GM19395 (cell line): Measurements from ENCODE around the gene PPDPF.
"Not testable (repeated sequence)": the region's sequence is repeated elsewhere in the genome, so short reads cannot be mapped to it uniquely, and the experiment has no call there.

Source experiments
- ATAC-seq: cut with Tn5 transposase; IDR thresholded peaks from one replicate; pipeline ENCODE4 v1.9.1; 2021; ENCODE audit warnings: mild to moderate bottlenecking, moderate library complexity; ENCODE audit not compliant: unreplicated experiment

Gene PPDPF

DNA sequence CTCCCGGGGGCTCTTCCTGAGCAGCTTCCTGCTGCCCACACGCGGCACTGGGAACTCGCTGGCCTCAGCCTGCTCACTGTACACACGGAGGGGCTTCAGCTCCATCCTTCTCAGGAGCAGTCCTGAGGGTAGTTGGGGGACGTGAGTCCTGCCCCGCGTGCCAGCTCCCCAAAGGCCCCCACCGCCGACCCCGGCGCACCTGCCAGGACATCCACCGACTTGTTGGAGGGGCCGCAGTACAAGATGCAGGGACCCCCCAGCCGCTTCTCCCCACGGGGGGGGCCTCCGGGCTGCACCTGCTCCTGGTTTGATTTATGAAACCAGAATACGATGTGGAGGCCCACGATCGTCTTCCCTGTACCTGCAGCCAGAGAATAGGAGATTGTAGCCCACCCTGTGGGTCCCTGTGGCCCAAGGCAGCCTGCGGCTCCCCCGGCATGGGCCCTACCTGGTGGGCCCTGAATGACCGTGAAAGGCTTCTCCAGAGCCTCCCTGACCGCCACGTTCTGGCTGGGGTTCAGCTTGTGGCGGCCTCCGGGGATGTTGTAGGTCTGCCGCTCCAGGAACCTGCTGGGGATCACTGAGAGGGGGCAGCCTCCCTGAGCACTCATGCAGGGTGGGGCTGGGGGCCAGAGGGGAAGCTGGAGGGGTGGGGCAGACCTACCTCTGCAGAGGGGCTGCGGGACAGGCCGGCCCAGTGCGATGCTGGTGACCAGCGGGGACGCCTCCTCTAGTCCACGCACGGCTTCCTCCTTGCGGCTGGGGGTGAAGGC is 41.2 kb downstream of the PPDPF start:
- no peak for ATAC-seq

GRCh38 chr20:63562461-63563224 is 42.1 kb downstream of the PPDPF start:
- no peak for ATAC-seq

GRCh38 chr20:63563225-63563935 is 42.8 kb downstream of the PPDPF start:
- ATAC-seq: no peak

GRCh38 chr20:63564036-63564810 is 43.7 kb downstream of the PPDPF start:
- no peak for ATAC-seq

DNA sequence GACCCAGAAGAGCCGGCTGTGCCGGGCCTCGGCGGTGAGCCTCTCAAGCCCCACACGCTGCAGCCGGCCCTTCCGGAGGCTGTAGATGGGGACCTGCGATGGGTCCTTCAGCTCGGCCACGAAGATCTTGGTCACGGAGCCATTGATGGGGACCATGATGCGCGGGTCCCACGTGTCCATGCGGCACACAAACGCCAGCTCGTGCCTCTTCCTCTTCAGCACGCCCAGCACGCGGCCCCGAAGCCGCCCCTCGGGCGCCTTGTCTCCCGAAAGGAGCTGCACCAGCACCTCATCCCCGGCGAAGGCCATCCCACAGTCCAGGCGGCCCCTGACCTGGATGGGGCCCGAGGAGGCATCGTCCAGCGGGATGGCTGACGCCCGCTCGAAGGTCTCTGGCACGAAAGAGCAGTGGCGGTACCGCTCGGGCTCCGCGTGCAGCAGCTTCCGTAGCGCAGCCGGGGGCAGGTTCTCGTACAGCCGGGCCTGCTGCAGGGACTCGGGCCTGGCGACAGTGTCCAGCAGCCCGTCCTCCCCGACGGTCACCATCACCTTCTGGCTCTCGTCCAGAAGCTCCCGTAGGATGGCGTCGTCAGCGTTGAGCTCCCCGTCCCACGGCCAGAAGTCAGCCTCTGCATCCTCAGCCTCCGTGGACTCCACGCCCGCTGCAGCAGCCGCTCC is 44.6 kb downstream of the PPDPF start:
- ATAC-seq: no peak

DNA sequence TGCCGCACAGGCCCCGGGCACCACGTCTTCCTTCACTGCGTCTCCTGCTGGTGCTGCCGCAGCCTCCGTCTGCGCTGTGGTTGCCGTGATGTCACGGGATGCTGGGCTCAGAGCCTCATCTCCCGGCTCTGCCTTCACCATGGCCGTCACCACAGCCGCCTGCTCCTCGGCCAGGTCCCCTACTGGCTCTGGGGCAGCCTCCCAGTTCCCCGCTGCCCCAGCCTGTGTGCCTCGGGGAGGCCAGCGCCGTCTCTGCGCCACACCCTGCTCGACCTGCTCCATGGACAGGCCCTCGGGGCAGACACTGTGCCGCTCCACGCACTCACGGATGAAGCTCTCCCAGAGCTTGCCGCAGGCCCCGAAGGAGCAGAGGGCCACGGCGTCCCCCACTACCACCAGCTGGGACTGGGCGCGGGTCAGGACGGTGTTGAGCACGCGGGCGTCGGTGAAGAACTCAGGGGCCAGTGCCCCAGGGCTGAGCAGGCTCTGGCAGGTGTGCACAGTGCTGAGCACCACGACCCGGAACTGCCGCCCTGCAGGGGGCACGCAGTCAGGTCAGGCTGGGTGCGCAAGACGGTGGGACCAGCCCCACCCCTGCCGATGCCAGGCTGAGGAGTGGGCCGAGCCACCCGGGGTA is 45.3 kb downstream of the PPDPF start:
- ATAC-seq: no peak

DNA sequence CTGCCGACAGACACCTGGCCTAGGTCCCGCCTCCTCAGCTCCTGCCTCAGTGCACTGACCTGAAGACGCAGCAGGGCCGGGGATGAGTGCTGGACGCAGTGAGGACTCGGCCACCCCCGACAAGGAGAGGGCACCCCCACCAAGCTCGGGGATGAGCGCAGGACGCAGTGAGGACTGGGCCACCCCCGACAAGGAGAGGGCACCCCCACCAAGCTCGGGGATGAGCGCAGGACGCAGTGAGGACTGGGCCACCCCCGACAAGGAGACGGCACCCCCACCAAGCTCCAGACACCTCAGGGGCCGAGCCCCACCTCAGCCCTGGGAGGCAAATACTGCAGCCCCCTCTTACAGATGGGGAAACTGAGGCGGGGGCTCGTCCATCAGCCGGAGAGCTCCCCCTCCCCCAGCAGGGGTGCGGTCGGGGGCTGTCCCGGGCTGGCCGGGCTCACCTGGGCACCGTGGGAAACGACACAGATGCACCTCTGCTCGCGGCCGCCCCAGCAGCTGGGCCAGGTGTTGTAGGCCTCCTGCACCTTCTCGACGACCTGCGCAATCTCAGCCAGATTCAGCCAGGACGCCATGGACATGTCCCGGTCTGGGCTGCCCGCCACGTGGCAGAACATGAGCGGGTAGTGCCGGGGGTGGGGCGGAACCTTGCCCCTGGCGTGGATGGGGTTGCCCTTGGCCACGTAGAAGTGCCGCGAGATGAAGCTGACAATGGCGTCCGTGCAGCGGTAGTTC is 46.0 kb downstream of the PPDPF start:
- no peak for ATAC-seq

DNA sequence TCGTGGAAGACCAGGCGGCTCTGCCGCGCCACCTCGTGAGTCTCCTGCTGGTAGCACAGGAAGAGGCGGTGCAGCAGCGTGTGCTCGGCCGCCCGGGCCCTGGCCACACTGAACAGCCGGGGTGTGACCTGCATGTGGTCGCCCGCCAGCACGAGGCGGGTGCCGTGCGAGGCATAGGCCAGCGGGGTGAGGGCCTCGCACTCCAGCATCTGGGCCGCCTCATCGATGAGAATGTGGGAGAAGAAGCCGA is 46.5 kb downstream of the PPDPF start:
- ATAC-seq: no peak

- ATAC-seq: peak; percentile 80
These were observed 47.0 kb downstream of the PPDPF start for GRCh38 chr20:63567386-63568169.

DNA sequence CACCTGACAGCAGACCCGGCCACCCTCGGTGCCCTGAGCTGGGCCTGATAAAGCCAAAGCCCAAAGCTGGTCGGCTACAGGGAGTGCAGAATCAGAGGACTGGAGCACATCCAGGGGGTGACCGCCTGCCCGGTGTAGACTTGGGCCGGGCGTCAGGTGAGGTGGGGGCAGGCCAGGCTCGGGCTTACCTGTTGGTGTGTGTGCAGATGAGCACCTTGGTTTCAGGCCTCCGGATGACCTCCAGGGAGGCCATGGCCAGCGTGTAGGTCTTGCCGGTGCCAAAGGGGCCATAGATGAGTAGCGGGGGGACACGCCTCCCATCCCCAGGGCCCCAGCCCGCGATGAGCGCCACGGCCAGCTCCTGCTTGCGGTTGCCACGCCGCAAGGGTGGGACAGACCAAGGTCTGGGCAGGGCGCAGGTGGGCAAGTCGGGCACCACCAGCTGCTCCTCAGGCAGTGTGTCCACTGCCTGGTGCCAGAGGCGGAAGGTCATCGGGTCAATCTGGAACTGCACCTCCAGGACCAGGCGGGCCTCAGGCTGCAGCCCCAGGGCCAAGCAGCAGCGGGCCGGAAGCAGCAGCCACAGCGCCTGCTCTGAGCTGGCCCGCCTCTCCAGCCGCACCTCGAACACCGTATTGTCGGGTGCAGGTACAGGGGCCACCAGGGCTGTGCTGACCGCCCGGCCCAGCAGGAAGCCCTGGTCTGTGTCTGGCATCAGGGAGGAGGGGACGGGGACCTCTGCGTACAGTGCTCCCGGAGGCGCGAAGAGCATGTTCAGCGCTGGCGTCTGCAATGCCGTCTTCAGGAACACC is 47.8 kb downstream of the PPDPF start:
- ATAC-seq: peak; percentile 23

GRCh38 chr20:63568986-63569949 is 48.7 kb downstream of the PPDPF start:
- ATAC-seq: no peak

GRCh38 chr20:63570281-63571086 is 49.9 kb downstream of the PPDPF start:
- ATAC-seq: no peak

- not testable (repeated sequence) for ATAC-seq
These were observed 50.5 kb downstream of the PPDPF start for GRCh38 chr20:63571087-63571478.
